Osteocyte (in vitro differentiated cells): ENCODE measurements around the gene WWC2. TPM values are rescaled to one million over a fixed set of nuclear protein-coding genes. Genes with fewer than 3 reads are reported as not detected.

Experiments used
- DNase-seq: peaks from one replicate; pipeline ENCODE4 v3.0.0; 2021; ENCODE audit warnings: mixed read lengths; ENCODE audit not compliant: unreplicated experiment; ENCODE audit errors: extremely low spot score
- H3K27ac Mint-ChIP-seq: one replicate; pipeline ENCODE4 v1.8.0; 2021; ENCODE audit warnings: mild to moderate bottlenecking, mixed read lengths; ENCODE audit not compliant: unreplicated experiment
- H3K27me3 Mint-ChIP-seq: one replicate; pipeline ENCODE4 v1.8.0; 2021; ENCODE audit warnings: mixed read lengths; ENCODE audit not compliant: unreplicated experiment
- H3K36me3 Mint-ChIP-seq: one replicate; pipeline ENCODE4 v1.8.0; 2021; ENCODE audit warnings: mixed read lengths; ENCODE audit not compliant: unreplicated experiment
- H3K4me1 Mint-ChIP-seq: one replicate; pipeline ENCODE4 v1.8.0; 2021; ENCODE audit warnings: mixed read lengths; ENCODE audit not compliant: unreplicated experiment
- H3K4me3 Mint-ChIP-seq: one replicate; pipeline ENCODE4 v1.8.0; 2021; ENCODE audit warnings: mild to moderate bottlenecking, moderate library complexity, mixed read lengths; ENCODE audit not compliant: unreplicated experiment
- H3K9me3 Mint-ChIP-seq: one replicate; pipeline ENCODE4 v1.8.0; 2021; ENCODE audit warnings: mixed read lengths; ENCODE audit not compliant: unreplicated experiment
- total RNA-seq: library from RNA; stranded (reverse); gene quantifications from 2 replicates; pipeline ENCODE4 v1.2.1, GENCODE V29; 2021
- TF ChIP-seq, protein P1 (sequence below): fragments of 200-600 bp; sonication (generic); IDR thresholded peaks from 2 replicates; pipeline ENCODE4 v1.5.0; 2021; ENCODE audit warnings: antibody characterized with exemption, mild to moderate bottlenecking, moderate library complexity

WWC2 gene
- total RNA-seq, 1 donor from 2014 or later, result 53.5 TPM

DNA sequence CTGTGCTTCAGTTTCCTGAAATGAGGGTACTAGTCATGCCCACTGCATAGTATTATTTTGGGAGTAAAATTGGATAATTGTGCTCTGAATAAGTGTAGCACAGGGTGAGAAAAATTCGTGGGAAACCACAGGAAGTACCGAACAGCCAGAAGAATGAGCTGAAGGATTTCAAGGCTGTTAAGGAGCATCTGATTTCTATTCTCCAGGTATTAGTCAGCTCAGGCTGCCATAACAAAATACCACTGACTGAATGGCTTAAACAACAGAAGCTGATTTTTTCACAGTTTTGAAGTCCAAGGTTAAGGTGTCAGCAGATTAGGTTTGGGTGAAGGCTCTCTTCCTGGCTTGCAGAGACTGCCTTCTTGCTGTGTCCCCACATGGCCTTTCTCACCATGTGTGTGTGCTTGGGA is 41.9 kb downstream of the WWC2 start:
- H3K4me3 Mint-ChIP-seq, result no peak overlapping the region
- no peaks in the 10 kb centered on the region for H3K9me3 Mint-ChIP-seq
- no peaks in the 10 kb centered on the region for H3K36me3 Mint-ChIP-seq
- H3K27me3 Mint-ChIP-seq, result no peaks in the 10 kb centered on the region
- H3K27ac Mint-ChIP-seq, result peak overlapping the region; percentile 59
- H3K4me1 Mint-ChIP-seq, result peaks cover 46% of the 10 kb centered on the region
- no peak for DNase-seq
- TF ChIP-seq, protein P1, sequence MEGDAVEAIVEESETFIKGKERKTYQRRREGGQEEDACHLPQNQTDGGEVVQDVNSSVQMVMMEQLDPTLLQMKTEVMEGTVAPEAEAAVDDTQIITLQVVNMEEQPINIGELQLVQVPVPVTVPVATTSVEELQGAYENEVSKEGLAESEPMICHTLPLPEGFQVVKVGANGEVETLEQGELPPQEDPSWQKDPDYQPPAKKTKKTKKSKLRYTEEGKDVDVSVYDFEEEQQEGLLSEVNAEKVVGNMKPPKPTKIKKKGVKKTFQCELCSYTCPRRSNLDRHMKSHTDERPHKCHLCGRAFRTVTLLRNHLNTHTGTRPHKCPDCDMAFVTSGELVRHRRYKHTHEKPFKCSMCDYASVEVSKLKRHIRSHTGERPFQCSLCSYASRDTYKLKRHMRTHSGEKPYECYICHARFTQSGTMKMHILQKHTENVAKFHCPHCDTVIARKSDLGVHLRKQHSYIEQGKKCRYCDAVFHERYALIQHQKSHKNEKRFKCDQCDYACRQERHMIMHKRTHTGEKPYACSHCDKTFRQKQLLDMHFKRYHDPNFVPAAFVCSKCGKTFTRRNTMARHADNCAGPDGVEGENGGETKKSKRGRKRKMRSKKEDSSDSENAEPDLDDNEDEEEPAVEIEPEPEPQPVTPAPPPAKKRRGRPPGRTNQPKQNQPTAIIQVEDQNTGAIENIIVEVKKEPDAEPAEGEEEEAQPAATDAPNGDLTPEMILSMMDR, result no peak

DNA sequence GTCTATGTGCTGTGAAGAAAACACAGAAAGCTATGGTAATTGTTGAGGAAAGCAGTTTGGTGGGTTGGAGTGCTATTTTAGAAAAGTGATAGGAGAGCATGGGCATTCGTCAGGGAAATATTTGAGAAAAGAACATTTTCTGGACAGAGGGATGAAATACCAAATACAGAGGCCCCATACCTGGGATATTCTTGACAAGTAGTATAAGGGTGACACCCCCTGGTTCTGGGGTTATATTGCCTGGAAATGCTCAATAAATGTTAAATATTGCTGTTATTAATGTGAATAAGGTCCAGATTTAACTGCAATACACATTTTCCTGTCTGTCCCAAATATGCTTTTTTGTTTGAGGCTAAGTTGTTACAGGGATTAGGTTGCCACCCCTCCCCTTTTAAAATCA is 42.9 kb downstream of the WWC2 start:
- Mint-ChIP-seq H3K9me3 (no peaks in the 10 kb centered on the region), H3K27ac (peak overlapping the region; percentile 89), H3K27me3 (no peaks in the 10 kb centered on the region), H3K4me1 (peaks cover 54% of the 10 kb centered on the region), H3K36me3 (no peaks in the 10 kb centered on the region), H3K4me3 (peak overlapping the region; percentile 44)
- no peak for DNase-seq
- TF ChIP-seq, protein P1, result no peak

DNA sequence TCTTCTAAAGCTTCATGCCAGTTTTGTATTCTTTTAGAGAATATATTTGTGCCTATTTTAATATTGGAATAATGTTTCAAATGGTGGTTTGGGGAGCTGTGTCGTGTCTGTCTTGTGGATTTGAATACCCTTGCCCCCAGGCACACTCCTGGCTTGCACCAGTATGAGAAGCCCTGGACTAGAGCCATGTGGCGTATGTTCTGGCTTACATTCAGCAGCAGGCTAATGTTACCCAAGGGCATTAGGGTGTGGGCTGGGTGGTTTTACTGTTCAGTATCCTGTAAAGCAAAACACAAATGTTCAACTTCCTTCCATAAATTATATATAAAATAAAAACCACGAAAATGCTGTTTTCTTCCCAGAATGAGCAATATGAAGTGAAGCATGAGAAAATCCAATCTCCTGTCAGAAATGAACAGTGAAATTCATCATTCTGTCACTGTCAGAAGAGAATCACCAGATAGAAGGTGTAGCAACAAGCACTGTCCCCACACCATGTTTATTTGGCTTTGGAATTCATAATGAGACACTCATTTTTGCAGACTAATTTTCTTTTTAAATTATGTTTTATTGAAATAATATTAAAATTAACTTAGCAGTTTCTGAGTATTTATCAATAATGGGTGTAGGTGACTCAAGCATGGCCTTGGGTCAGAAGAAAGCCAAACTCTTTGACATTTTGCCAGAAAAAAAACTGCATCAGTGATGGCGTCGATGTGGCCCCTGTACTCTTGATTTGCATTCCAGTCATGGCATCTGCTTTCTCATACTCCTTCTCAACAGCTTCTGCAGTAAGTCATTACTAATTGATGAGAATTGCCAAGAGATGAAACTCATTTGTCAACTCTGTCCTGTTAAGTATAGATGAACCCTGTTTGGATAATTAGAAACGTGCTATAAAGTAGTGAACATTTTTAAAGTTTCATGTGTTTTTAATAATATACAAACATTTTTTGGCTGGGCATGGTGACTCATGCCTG is 43.8 kb downstream of the WWC2 start:
- H3K9me3 Mint-ChIP-seq, result no peaks in the 10 kb centered on the region
- no peaks in the 10 kb centered on the region for H3K36me3 Mint-ChIP-seq
- H3K27me3 Mint-ChIP-seq, result no peaks in the 10 kb centered on the region
- peak overlapping the region; percentile 44 for H3K4me3 Mint-ChIP-seq
- TF ChIP-seq, protein P1, result no peak
- H3K4me1 Mint-ChIP-seq, result peaks cover 61% of the 10 kb centered on the region
- DNase-seq, result peak; percentile 93
- H3K27ac Mint-ChIP-seq, result peak overlapping the region; percentile 89

DNA sequence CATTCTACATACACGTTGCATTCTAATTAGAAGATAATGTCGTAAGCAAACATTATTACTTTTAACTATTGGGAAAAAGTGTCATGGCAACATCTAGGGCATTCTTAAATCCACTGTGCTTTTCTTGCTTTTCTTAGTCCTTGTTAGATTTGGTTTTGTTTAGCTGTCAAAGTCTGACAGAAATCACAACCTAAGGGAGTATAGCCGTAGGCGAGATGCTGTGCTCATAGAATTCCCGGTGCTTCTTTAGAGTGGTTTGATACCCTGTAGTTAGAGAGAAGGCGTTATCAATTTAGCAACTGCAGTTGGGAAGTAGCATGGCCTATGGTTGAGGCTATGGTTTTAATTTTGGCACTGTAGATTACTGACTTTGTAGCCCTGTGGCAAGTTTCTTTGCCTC is 45.7 kb downstream of the WWC2 start:
- H3K27ac Mint-ChIP-seq, result no peak overlapping the region
- no peak for DNase-seq
- TF ChIP-seq, protein P1, result no peak
- H3K4me3 Mint-ChIP-seq, result no peak overlapping the region
- no peaks in the 10 kb centered on the region for H3K36me3 Mint-ChIP-seq
- H3K27me3 Mint-ChIP-seq, result no peaks in the 10 kb centered on the region
- peaks cover 64% of the 10 kb centered on the region for H3K4me1 Mint-ChIP-seq
- H3K9me3 Mint-ChIP-seq, result no peaks in the 10 kb centered on the region

DNA sequence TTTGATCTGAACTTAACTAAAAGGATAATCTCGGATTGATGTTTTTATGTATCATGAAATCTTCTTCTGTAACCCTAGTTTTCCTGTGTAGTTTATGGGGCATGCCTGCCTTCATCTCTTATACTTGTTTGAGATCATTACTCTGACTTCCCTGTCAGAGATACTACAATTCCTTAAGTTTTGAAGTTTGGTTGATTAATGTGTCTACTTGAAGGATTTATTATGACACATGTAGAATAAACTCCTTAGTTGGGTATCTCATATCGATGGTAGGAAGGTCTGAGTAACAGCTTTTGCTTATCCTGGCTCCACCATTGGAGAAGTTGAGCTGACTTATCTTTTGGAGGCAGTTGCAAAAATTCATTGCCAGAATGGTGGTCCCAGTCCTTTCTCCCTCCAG is 46.7 kb downstream of the WWC2 start:
- DNase-seq, result no peak
- Mint-ChIP-seq H3K4me3 (no peak overlapping the region), H3K27me3 (no peaks in the 10 kb centered on the region), H3K4me1 (peaks cover 59% of the 10 kb centered on the region), H3K9me3 (no peaks in the 10 kb centered on the region), H3K27ac (no peak overlapping the region), H3K36me3 (no peaks in the 10 kb centered on the region)
- TF ChIP-seq, protein P1, result no peak
